ENCODE results near the gene EPB41L5.
"Not testable (repeated sequence)": the region's sequence is repeated elsewhere in the genome, so short reads cannot be mapped to it uniquely, and the experiment has no call there.

The EPB41L5 gene

DNA sequence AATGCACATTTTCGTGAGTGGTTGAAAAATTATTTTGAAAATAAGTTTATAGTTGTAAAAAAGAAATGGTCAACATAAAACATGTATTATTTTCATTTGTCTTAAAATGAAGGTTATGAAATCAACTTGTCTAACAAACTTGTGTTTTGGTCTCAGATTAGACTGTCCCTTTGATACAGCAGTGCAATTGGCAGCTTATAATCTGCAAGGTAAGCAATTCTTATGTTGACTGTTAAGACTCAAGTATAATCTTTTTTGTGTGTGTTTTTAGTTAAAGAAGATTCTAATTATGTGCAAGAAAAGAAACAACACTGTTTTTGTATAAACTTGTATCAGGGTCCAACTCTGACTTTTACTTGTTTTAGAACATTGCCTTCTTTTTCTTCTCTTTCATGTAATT lies 62.7 kb downstream of the EPB41L5 start:
- no peak for DNase-seq
- in situ Hi-C loops (cut with MboI; ENCODE audit: low pct_unique_long_range_greater_than_20kb, low sequenced_read_pairs): no loop called here

GRCh38 chr2:120077896-120078295 lies 65.0 kb downstream of the EPB41L5 start:
- in situ Hi-C loops (cut with MboI; ENCODE audit: low pct_unique_long_range_greater_than_20kb, low sequenced_read_pairs): no loop called here
- DNase-seq: peak; percentile 8

DNA sequence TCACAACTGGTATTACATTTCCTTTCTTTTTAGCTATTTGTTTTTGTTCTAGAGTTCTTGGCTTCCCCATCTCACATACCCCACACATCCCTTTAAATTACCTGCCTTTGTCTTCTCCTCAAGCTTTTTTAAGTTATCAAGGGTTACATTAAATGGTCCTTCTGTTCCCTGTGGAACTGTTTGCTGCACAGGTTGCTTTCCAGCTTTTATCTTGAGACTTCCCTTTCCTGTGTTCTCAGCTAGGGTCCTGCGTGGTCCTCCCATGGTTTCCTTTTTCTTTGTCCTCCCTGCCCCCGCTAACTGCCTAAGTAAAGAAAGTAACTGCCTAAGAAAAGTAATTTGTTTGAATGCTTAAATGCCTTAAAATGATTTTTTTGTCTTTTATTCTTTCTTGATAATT lies 66.8 kb downstream of the EPB41L5 start:
- in situ Hi-C loops (cut with MboI; ENCODE audit: low pct_unique_long_range_greater_than_20kb, low sequenced_read_pairs): no loop called here
- DNase-seq: peak; percentile 19

- in situ Hi-C loops (cut with MboI; ENCODE audit: low pct_unique_long_range_greater_than_20kb, low sequenced_read_pairs): no loop called here
- DNase-seq: no peak
Observed at GRCh38 chr2:120091436-120091835, 78.6 kb downstream of the EPB41L5 start.

GRCh38 chr2:120094795-120095194 lies 81.9 kb downstream of the EPB41L5 start:
- DNase-seq: no peak
- in situ Hi-C loops (cut with MboI; ENCODE audit: low pct_unique_long_range_greater_than_20kb, low sequenced_read_pairs): no loop called here

DNA sequence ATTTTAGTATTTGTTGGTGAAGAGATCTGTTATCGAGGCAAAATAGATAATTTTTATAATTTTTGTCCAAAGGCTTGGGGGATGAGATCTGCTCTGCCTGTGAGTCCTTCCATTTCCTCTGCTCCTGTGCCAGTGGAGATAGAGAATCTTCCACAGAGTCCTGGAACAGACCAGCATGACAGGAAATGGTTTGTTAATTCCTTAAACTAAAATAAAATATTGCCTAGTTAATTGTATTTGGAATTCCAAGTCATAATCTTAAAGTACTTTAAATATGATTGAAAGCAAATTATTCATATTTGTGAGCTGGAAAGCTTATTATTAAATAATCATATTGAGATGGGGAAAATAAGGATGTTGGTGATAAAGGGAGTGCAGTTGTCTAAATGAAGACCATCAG lies 87.8 kb downstream of the EPB41L5 start:
- in situ Hi-C loops (cut with MboI; ENCODE audit: low pct_unique_long_range_greater_than_20kb, low sequenced_read_pairs): no loop called here
- no peak for DNase-seq

GRCh38 chr2:120103723-120104467 lies 91.0 kb downstream of the EPB41L5 start:
- DNase-seq: no peak
- in situ Hi-C loops (cut with MboI; ENCODE audit: low pct_unique_long_range_greater_than_20kb, low sequenced_read_pairs): no loop called here

DNA sequence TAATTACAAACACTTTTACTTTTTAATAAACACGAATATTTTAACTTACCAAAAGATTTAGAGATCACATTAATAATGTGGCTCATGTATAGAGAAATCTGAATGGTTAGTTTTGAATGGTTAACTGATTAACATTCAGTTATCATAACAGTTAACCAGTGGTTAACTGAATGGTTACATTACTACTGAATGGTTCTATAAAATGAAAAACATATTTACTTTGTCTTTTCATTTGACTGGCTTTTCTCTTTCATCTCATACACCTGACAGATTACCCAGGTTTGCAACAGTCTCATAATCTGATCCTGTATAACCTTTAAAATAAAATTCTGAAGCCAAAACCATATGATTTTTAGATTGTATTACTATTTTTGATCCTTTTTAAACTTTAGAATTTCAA lies 91.9 kb downstream of the EPB41L5 start:
- no peak for DNase-seq
- in situ Hi-C loops (cut with MboI; ENCODE audit: low pct_unique_long_range_greater_than_20kb, low sequenced_read_pairs): no loop called here

- in situ Hi-C loops (cut with MboI; ENCODE audit: low pct_unique_long_range_greater_than_20kb, low sequenced_read_pairs): no loop called here
- DNase-seq: no peak
Observed at GRCh38 chr2:120105360-120105759, 92.5 kb downstream of the EPB41L5 start.

- in situ Hi-C loops (cut with MboI; ENCODE audit: low pct_unique_long_range_greater_than_20kb, low sequenced_read_pairs): no loop called here
- no peak for DNase-seq
Observed at GRCh38 chr2:120108049-120108448, 95.2 kb downstream of the EPB41L5 start.

- DNase-seq: no peak
- in situ Hi-C loops (cut with MboI; ENCODE audit: low pct_unique_long_range_greater_than_20kb, low sequenced_read_pairs): no loop called here
Observed at GRCh38 chr2:120108749-120109148, 95.9 kb downstream of the EPB41L5 start.

- in situ Hi-C loops (cut with MboI; ENCODE audit: low pct_unique_long_range_greater_than_20kb, low sequenced_read_pairs): no loop called here
- DNase-seq: peak; percentile 88
Observed at GRCh38 chr2:120109186-120110061, 96.5 kb downstream of the EPB41L5 start.

GRCh38 chr2:120110062-120110362 lies 97.1 kb downstream of the EPB41L5 start:
- no peak for DNase-seq
- in situ Hi-C loops (cut with MboI; ENCODE audit: low pct_unique_long_range_greater_than_20kb, low sequenced_read_pairs): no loop called here

DNA sequence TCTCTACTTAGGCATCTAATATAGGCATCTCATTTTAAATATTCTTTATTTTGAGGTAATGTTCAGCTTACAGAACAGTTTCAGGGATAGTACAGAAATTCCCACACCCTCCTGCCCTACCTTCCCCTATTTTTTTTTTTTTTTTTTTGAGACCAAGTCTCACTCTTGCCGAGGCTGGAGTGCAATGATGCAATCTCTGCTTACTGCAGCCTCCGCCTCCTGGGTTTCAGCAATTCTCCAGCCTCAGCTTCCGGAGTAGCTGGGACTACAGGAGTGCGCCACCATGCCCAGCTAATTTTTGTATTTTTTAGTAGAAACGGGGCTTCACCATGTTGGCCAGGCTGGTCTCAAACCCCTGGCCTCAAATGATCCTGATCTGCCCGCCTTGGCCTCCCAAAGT lies 97.6 kb downstream of the EPB41L5 start:
- DNase-seq: peak; percentile 72
- in situ Hi-C loops (cut with MboI; ENCODE audit: low pct_unique_long_range_greater_than_20kb, low sequenced_read_pairs): no loop called here

- in situ Hi-C loops (cut with MboI; ENCODE audit: low pct_unique_long_range_greater_than_20kb, low sequenced_read_pairs): no loop called here
- DNase-seq: no peak
Observed at GRCh38 chr2:120111193-120111592, 98.3 kb downstream of the EPB41L5 start.

GRCh38 chr2:120118018-120118417 lies 105.1 kb downstream of the EPB41L5 start:
- DNase-seq: no peak
- in situ Hi-C loops (cut with MboI; ENCODE audit: low pct_unique_long_range_greater_than_20kb, low sequenced_read_pairs): no loop called here

GRCh38 chr2:120118471-120118870 lies 105.6 kb downstream of the EPB41L5 start:
- no peak for DNase-seq
- in situ Hi-C loops (cut with MboI; ENCODE audit: low pct_unique_long_range_greater_than_20kb, low sequenced_read_pairs): no loop called here

GRCh38 chr2:120121337-120121736 lies 108.5 kb downstream of the EPB41L5 start:
- in situ Hi-C loops (cut with MboI; ENCODE audit: low pct_unique_long_range_greater_than_20kb, low sequenced_read_pairs); DNase-seq: not testable (repeated sequence)

- in situ Hi-C loops (cut with MboI; ENCODE audit: low pct_unique_long_range_greater_than_20kb, low sequenced_read_pairs): no loop called here
- DNase-seq: no peak
Observed at GRCh38 chr2:120123090-120123489, 110.2 kb downstream of the EPB41L5 start.

GRCh38 chr2:120125195-120125594 lies 112.3 kb downstream of the EPB41L5 start:
- no peak for DNase-seq

GRCh38 chr2:120128216-120128615 lies 115.3 kb downstream of the EPB41L5 start:
- DNase-seq: no peak
- in situ Hi-C loops (cut with MboI; ENCODE audit: low pct_unique_long_range_greater_than_20kb, low sequenced_read_pairs): no loop called here

More at GRCh38 chr2:120125195-120125594, 112.3 kb downstream of the EPB41L5 start:
- in situ Hi-C loops (cut with MboI; ENCODE audit: low pct_unique_long_range_greater_than_20kb, low sequenced_read_pairs): no loop called here

Data from KBM-7 (cell line).